Caco-2 (cell line): ENCODE results near the gene BCL6B. TPM values are rescaled to one million over a fixed set of nuclear protein-coding genes. Genes with fewer than 3 reads are reported as not detected.

Experiments used
- BruUV-seq: library from RNA; stranded (reverse); fragments of 400-500 nt; replicated peaks from 2 replicates; lab custom pipeline; 2021; lab: Mats Ljungman, UMichigan
- CTCF ChIA-PET: fragments of 300-600 bp; sonication (Branson Sonifier 250); formaldehyde crosslinking; loops from one replicate; lab custom pipeline; 2022; ENCODE audit warnings: antibody characterized with exemption; lab: Charles Lee
- POLR2A ChIA-PET: fragments of 300-600 bp; sonication (Branson Sonifier 250); formaldehyde crosslinking; loops from one replicate; lab custom pipeline; 2022; ENCODE audit warnings: antibody characterized with exemption; lab: Charles Lee
- DNase-seq, 2 experiments: peaks; one replicate each; pipeline versions ENCODE4 v3.0.0 to v3.0.0-alpha.2; 2020 to 2022
- H3K27me3 ChIP-seq: replicated peaks from 2 replicates; pipeline ENCODE4 v1.6.0; 2011; ENCODE audit warnings: low read length; ENCODE audit not compliant: control insufficient read depth, insufficient read depth
- H3K36me3 ChIP-seq: 2 replicates; pipeline ENCODE4 v1.5.1; 2011; ENCODE audit warnings: low read length; ENCODE audit not compliant: control insufficient read depth, insufficient read depth
- H3K4me1 ChIP-seq: fragments of 250-450 bp; sonication (Bioruptor Pico); 2 replicates; pipeline ENCODE4 v1.5.1; 2020; ENCODE audit warnings: mild to moderate bottlenecking
- H3K4me3 ChIP-seq: 2 replicates; pipeline ENCODE4 v1.5.1; 2011; ENCODE audit warnings: low read depth, mild to moderate bottlenecking, control low read depth, low read length
- H3K9me3 ChIP-seq: fragments of 250-450 bp; sonication (Bioruptor Pico); 2 replicates; pipeline ENCODE4 v1.5.1; 2020; ENCODE audit warnings: mild to moderate bottlenecking, moderate library complexity
- H3K27ac Mint-ChIP-seq: one replicate; pipeline ENCODE4 v1.8.0; 2022; ENCODE audit warnings: mixed read lengths; ENCODE audit not compliant: unreplicated experiment
- H3K27me3 Mint-ChIP-seq: one replicate; pipeline ENCODE4 v1.8.0; 2022; ENCODE audit warnings: mixed read lengths; ENCODE audit not compliant: insufficient read depth, unreplicated experiment
- H3K36me3 Mint-ChIP-seq: one replicate; pipeline ENCODE4 v1.8.0; 2022; ENCODE audit warnings: mild to moderate bottlenecking, mixed read lengths; ENCODE audit not compliant: insufficient read depth, unreplicated experiment
- H3K4me1 Mint-ChIP-seq: one replicate; pipeline ENCODE4 v1.8.0; 2022; ENCODE audit warnings: low read depth, mixed read lengths; ENCODE audit not compliant: unreplicated experiment
- H3K4me3 Mint-ChIP-seq: one replicate; pipeline ENCODE4 v1.8.0; 2022; ENCODE audit warnings: mild to moderate bottlenecking, moderate library complexity, mixed read lengths; ENCODE audit not compliant: unreplicated experiment
- H3K9me3 Mint-ChIP-seq: one replicate; pipeline ENCODE4 v1.8.0; 2022; ENCODE audit warnings: mixed read lengths; ENCODE audit not compliant: unreplicated experiment
- intact Hi-C: fragments of 100-400 bp; cut with micrococcal nuclease; formaldehyde crosslinking; loops from one replicate; pipeline ENCODE4 v1.10.0; 2022; ENCODE audit not compliant: unreplicated experiment
- total RNA-seq: library from RNA; stranded (reverse); gene quantifications from 2 replicates; pipeline ENCODE4 v1.2.3, GENCODE V29; 2022
- TF ChIP-seq, protein P1 (sequence below), 2 experiments: fragments of 200-600 bp in 1 of 2; IDR thresholded peaks; 1 replicate in 1 of 2; 2 replicates in 1 of 2; pipeline versions ENCODE4 v1.5.1 to v1.8.0; 2011 to 2022; ENCODE audit warnings: antibody characterized with exemption in 1 of 2, control low read depth in 1 of 2, inconsistent platforms in 1 of 2, low read depth in 1 of 2, low read length in 1 of 2, mild to moderate bottlenecking in 1 of 2, moderate library complexity in 1 of 2; ENCODE audit not compliant: insufficient read depth in 1 of 2, severe bottlenecking in 1 of 2, unreplicated experiment in 1 of 2

The BCL6B gene
- total RNA-seq, 1 experiment from 2014 or later, result not detected

DNA sequence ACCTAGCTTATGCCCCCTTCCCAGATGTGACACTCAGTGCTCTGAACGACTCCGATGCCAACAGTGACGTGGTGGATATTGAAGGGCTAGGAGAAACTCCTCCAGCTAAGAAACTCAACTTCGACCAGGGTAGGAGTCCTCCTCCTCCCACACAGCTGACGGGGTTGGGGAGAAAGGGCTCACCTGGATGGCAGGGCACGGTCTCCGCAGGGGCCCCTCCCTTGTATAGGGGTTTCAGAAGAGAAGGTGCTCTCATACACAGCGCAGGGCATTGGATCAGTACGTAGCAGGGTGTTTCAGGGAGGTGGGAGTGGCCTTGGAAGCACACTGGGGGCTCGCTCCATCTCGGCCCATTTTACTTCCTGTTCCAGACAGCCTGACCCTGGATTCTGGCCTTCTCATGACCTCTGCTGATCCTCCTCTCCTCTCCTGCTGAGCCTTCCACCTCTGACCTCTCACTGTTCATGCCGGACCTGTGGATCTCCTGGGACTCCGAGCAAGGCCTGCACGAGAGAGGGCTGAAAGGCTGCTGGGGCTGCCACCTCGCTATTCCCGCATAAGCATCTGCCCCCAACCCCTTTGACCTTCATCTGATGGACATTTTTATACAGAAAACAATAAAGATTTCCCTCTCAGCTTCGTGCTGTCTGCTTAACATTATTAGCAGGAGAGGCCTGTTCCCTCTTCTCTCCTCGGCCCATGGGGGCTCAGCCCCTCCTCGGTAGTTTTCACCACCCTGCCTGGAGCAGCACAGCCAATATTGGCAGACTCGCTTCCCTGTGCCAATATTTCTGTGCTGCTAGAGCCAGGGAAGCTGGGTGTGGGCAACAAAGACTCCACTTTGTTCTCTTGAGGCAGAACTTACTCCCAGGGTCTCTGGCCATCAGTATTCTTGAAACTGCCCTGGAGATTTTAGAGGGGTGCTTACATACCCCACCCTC lies 5.7 kb upstream of the BCL6B start:
- Histone ChIP-seq H3K36me3 (peaks cover 1% of the 10 kb centered on the region; the same call in 1 of the 2 replicates), H3K4me1 (no peaks in the 10 kb centered on the region), H3K9me3 (no peaks in the 10 kb centered on the region), H3K4me3 (no peak overlapping the region), H3K27me3 (no peaks in the 10 kb centered on the region)
- POLR2A ChIA-PET, result no interaction called here
- intact Hi-C loops, result no loop called here
- Mint-ChIP-seq H3K9me3 (no peaks in the 10 kb centered on the region), H3K4me3 (no peak overlapping the region), H3K4me1 (no peaks in the 10 kb centered on the region), H3K27me3 (no peaks in the 10 kb centered on the region), H3K27ac (no peak overlapping the region), H3K36me3 (peaks cover 17% of the 10 kb centered on the region)
- TF ChIP-seq, protein P1, sequence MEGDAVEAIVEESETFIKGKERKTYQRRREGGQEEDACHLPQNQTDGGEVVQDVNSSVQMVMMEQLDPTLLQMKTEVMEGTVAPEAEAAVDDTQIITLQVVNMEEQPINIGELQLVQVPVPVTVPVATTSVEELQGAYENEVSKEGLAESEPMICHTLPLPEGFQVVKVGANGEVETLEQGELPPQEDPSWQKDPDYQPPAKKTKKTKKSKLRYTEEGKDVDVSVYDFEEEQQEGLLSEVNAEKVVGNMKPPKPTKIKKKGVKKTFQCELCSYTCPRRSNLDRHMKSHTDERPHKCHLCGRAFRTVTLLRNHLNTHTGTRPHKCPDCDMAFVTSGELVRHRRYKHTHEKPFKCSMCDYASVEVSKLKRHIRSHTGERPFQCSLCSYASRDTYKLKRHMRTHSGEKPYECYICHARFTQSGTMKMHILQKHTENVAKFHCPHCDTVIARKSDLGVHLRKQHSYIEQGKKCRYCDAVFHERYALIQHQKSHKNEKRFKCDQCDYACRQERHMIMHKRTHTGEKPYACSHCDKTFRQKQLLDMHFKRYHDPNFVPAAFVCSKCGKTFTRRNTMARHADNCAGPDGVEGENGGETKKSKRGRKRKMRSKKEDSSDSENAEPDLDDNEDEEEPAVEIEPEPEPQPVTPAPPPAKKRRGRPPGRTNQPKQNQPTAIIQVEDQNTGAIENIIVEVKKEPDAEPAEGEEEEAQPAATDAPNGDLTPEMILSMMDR (IDR thresholded peaks at IDR 0.05; ENCODE audit: insufficient read depth in 1 of 2, low read depth in 1 of 2, low read length in 1 of 2, severe bottlenecking in 1 of 2, unreplicated experiment in 1 of 2), result no peak
- no TSS peak for BruUV-seq
- CTCF ChIA-PET, result no interaction called here
- DNase-seq, result no peak

GRCh38 chr17:7017827-7018200 lies 5.0 kb upstream of the BCL6B start:
- H3K36me3 ChIP-seq, result peaks cover 1% of the 10 kb centered on the region; the same call in 1 of the 2 replicates
- TF ChIP-seq, protein P1 (IDR thresholded peaks at IDR 0.05; ENCODE audit: insufficient read depth in 1 of 2, low read depth in 1 of 2, low read length in 1 of 2, severe bottlenecking in 1 of 2, unreplicated experiment in 1 of 2), result no peak
- ChIA-PET POLR2A (no interaction called here), CTCF (no interaction called here)
- H3K27me3 ChIP-seq, result no peaks in the 10 kb centered on the region
- no peak overlapping the region for H3K4me3 Mint-ChIP-seq
- H3K9me3 ChIP-seq, result no peaks in the 10 kb centered on the region
- no peak for DNase-seq
- no TSS peak for BruUV-seq
- no peaks in the 10 kb centered on the region for H3K9me3 Mint-ChIP-seq
- H3K4me3 ChIP-seq, result no peak overlapping the region
- no peaks in the 10 kb centered on the region for H3K27me3 Mint-ChIP-seq
- intact Hi-C loops, result no loop called here
- H3K4me1 Mint-ChIP-seq, result no peaks in the 10 kb centered on the region
- H3K36me3 Mint-ChIP-seq, result peaks cover 10% of the 10 kb centered on the region
- H3K27ac Mint-ChIP-seq, result no peak overlapping the region
- no peaks in the 10 kb centered on the region for H3K4me1 ChIP-seq

- no peak overlapping the region for H3K4me3 ChIP-seq
- intact Hi-C loops, result no loop called here
- Mint-ChIP-seq H3K4me1 (no peaks in the 10 kb centered on the region), H3K9me3 (no peaks in the 10 kb centered on the region), H3K36me3 (peaks cover 10% of the 10 kb centered on the region), H3K4me3 (no peak overlapping the region), H3K27ac (no peak overlapping the region), H3K27me3 (no peaks in the 10 kb centered on the region)
- H3K27me3 ChIP-seq, result no peaks in the 10 kb centered on the region
- ChIA-PET POLR2A (no interaction called here), CTCF (no interaction called here)
- TF ChIP-seq, protein P1 (IDR thresholded peaks at IDR 0.05; ENCODE audit: insufficient read depth in 1 of 2, low read depth in 1 of 2, low read length in 1 of 2, severe bottlenecking in 1 of 2, unreplicated experiment in 1 of 2), result no peak
- no peak for DNase-seq
- H3K36me3 ChIP-seq, result peaks cover 1% of the 10 kb centered on the region; the same call in 1 of the 2 replicates
- no peaks in the 10 kb centered on the region for H3K4me1 ChIP-seq
- BruUV-seq, result no TSS peak
- no peaks in the 10 kb centered on the region for H3K9me3 ChIP-seq
Measured at GRCh38 chr17:7018331-7018964, 4.4 kb upstream of the BCL6B start.
